ENCODE results near the gene SPRED2. TPM values are rescaled to one million over a fixed set of nuclear protein-coding genes. Genes with fewer than 3 reads are reported as not detected.
A peak's percentile ranks its signal among the peaks of the same experiment; 100 is the strongest.

Gene SPRED2
- total RNA-seq, 2 donors from 2014 or later: 36.9 to 47.8 TPM

DNA sequence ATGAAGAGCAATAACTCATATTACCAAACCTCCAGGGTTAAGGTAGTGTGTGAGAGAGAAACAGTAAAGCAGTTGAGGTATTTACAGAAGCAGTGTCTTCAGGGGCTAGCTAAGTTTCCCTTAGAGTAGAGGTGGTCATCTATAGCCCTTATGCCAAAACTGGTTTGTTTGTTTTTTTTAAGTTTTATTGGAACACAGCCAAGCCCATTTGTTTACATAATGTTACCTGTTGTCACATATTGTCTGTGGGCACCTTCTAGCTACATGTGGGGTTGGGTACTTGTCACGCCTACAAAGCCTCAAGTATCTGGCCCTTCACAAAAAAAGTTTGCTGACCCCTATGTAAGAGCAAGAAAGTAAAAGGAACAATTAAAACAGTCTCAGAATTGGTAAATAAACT is 165.4 kb downstream of the SPRED2 start:
- no peaks in the 10 kb centered on the region for H3K36me3 ChIP-seq
- H3K4me3 ChIP-seq: no peak overlapping the region
- no peaks in the 10 kb centered on the region for H3K27me3 ChIP-seq
- DNase-seq: no peak
- intact Hi-C loops (cut with DNase I): loop anchor here (2.0 to 10.0 kb wide), 2 partner anchors 168 to 288 kb away; partner anchors contain the start of gene SPRED2
- no peaks in the 10 kb centered on the region for H3K9me3 ChIP-seq
- no peak overlapping the region for H3K9ac ChIP-seq (ENCODE audit: low read depth in 2 of 2, low read length in 2 of 2)
- no peaks in the 10 kb centered on the region for H3K4me1 ChIP-seq
- TF ChIP-seq, protein P1, sequence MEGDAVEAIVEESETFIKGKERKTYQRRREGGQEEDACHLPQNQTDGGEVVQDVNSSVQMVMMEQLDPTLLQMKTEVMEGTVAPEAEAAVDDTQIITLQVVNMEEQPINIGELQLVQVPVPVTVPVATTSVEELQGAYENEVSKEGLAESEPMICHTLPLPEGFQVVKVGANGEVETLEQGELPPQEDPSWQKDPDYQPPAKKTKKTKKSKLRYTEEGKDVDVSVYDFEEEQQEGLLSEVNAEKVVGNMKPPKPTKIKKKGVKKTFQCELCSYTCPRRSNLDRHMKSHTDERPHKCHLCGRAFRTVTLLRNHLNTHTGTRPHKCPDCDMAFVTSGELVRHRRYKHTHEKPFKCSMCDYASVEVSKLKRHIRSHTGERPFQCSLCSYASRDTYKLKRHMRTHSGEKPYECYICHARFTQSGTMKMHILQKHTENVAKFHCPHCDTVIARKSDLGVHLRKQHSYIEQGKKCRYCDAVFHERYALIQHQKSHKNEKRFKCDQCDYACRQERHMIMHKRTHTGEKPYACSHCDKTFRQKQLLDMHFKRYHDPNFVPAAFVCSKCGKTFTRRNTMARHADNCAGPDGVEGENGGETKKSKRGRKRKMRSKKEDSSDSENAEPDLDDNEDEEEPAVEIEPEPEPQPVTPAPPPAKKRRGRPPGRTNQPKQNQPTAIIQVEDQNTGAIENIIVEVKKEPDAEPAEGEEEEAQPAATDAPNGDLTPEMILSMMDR (IDR thresholded peaks at IDR 0.05): no peak
- H3K27ac ChIP-seq: no peak overlapping the region

DNA sequence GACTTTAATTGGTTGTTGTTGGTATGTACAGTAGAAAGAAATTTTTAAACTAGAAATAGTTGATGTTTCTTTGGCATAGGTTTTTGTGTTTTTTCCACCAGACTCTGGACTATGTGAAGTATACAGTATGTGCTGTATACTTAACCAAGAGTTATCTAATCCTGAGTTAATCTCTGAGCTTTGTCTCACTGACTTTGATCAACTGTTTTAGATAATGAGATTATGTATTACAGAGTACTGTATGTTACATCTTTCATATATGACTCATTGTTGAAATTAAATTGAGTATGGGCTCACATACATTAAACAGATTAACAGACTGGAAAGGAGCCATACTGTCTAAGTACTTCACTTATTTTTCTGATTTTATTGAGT is 166.7 kb downstream of the SPRED2 start:
- Histone ChIP-seq H3K27me3 (no peaks in the 10 kb centered on the region), H3K9ac (ENCODE audit: low read depth in 2 of 2, low read length in 2 of 2) (no peak overlapping the region), H3K9me3 (no peaks in the 10 kb centered on the region), H3K4me3 (no peak overlapping the region), H3K27ac (no peak overlapping the region), H3K36me3 (no peaks in the 10 kb centered on the region), H3K4me1 (no peaks in the 10 kb centered on the region)
- intact Hi-C loops (cut with DNase I): loop anchor here (2.0 to 10.0 kb wide), 2 partner anchors 169 to 289 kb away; partner anchors contain the start of gene SPRED2
- TF ChIP-seq, protein P1 (IDR thresholded peaks at IDR 0.05): no peak
- DNase-seq: no peak

DNA sequence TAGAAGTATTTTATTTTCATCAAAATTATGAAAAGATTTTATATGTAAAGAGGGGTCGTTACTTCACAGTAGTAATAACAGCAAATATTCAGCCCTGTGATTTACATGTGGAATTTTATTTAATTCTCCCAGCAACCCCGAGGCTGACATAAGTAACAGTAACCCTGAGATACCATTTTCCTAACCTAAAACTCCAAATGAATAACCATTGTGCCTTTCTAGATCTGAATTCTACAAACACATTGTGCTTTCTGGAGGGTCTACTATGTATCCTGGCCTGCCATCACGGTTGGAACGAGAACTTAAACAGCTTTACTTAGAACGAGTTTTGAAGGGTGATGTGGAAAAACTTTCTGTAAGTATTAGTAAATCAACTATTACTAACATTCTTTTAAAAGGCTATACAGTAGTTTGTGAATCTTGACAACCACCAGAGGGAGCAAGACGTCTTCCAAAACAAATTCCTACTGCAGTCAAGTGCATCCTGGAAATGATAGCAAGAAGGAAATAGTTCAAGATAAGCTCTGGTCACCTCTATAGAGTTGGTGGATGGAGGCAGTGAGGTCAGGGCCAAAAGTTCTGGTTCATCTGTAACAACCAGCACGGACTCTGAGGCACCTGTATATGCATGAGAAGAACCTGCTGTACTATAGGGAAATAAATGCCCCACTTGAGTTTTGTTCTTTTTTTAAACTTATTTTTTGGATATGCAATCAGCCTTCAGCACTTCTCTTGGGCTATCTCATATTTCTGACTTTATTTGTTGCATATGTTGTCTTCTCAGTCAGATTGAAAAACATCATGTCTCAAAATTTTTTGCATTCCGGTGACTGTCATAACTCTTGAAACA is 167.4 kb downstream of the SPRED2 start:
- H3K4me1 ChIP-seq: no peaks in the 10 kb centered on the region
- intact Hi-C loops (cut with DNase I): loop anchor here (10.0 kb wide), 1 partner anchor 170 kb away; the partner anchor contains the start of gene SPRED2
- DNase-seq: peak; percentile 55
- H3K9me3 ChIP-seq: no peaks in the 10 kb centered on the region
- H3K9ac ChIP-seq (ENCODE audit: low read depth in 2 of 2, low read length in 2 of 2): no peak overlapping the region
- no peak overlapping the region for H3K27ac ChIP-seq
- no peaks in the 10 kb centered on the region for H3K27me3 ChIP-seq
- TF ChIP-seq, protein P1 (IDR thresholded peaks at IDR 0.05): peak; percentile 49
- H3K36me3 ChIP-seq: no peaks in the 10 kb centered on the region
- no peak overlapping the region for H3K4me3 ChIP-seq

DNA sequence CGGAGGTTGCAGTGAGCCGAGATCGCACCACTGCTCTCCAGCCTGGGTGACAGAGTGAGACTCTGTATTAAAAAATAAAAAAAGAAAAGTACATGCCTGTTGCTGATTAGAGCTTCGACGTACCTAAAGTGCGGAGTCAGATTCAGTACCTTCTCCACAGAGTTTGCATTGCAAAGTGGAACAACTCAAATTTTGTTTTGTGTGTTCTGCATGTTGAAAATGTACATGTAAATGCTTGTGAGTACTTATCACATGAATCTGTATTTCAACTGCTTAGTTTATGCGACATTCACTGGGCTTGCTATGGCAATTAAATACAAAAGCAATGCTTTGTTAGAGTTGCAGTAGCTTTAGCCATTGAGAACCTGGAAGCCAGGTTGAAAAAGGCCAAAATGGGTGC is 168.4 kb downstream of the SPRED2 start:
- TF ChIP-seq, protein P1 (IDR thresholded peaks at IDR 0.05): no peak
- H3K36me3 ChIP-seq: no peaks in the 10 kb centered on the region
- H3K4me1 ChIP-seq: no peaks in the 10 kb centered on the region
- H3K9ac ChIP-seq (ENCODE audit: low read depth in 2 of 2, low read length in 2 of 2): no peak overlapping the region
- intact Hi-C loops (cut with DNase I): loop anchor here (10.0 kb wide), 1 partner anchor 171 kb away; the partner anchor contains the start of gene SPRED2
- no peak for DNase-seq
- H3K4me3 ChIP-seq: no peak overlapping the region
- H3K27ac ChIP-seq: no peak overlapping the region
- no peaks in the 10 kb centered on the region for H3K9me3 ChIP-seq
- H3K27me3 ChIP-seq: no peaks in the 10 kb centered on the region

DNA sequence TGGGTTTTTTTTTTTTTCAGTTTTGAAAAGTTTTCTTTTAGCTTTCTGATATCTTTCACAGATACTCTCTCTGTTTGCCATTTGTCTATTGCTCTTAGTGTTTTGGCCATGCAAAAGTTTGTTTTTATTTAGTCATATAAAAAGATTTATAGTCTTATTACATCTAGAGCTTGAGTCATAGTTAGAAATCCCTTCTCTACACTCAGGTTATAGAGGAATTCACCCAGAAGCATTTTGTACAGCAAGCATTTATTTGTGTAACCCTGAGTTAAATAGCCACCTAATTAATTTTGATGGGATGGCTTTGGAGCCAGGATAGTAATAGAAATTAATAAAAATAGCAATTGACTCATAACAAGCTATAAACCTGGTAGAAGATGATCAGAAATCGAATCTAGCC is 169.1 kb downstream of the SPRED2 start:
- Histone ChIP-seq H3K27me3 (no peaks in the 10 kb centered on the region), H3K27ac (no peak overlapping the region), H3K9ac (ENCODE audit: low read depth in 2 of 2, low read length in 2 of 2) (no peak overlapping the region), H3K36me3 (no peaks in the 10 kb centered on the region), H3K4me1 (no peaks in the 10 kb centered on the region), H3K9me3 (no peaks in the 10 kb centered on the region), H3K4me3 (no peak overlapping the region)
- DNase-seq: no peak
- intact Hi-C loops (cut with DNase I): loop anchor here (10.0 kb wide), 1 partner anchor 172 kb away; the partner anchor contains the start of gene SPRED2
- TF ChIP-seq, protein P1 (IDR thresholded peaks at IDR 0.05): no peak

Data from colonic mucosa (tissue), 4 donors.